ENCODE results near the gene CTSO. TPM values are rescaled to one million over a fixed set of nuclear protein-coding genes. Genes with fewer than 3 reads are reported as not detected.

The CTSO gene
- total and polyA plus RNA-seq, 2 of the 8 experiments (the other 6 are each of a cell fraction or from before 2014, with no cell fraction given), result 0.39 to 0.41 TPM

- H3K4me3 ChIP-seq (ENCODE audit: extremely low read depth in 1 of 4, insufficient read depth in 2 of 4, low read depth in 3 of 4, low read length in 4 of 4), result no peak overlapping the region
- H2BK12ac ChIP-seq (ENCODE audit: low read depth, low read length), result no peak overlapping the region
- no peaks in the 10 kb centered on the region for H3K4me1 ChIP-seq (replicated peaks in 1 of 4; ENCODE audit: control insufficient read depth in 3 of 4, insufficient read depth in 4 of 4, low read length in 3 of 4)
- H2AK5ac ChIP-seq (ENCODE audit: low read depth, low read length), result no peak overlapping the region
- 89% methylated on average over 3 of the region's 3 CpGs; no CpG with 5 or more reads in 1 of the 2 experiments for WGBS, 2 experiments (ENCODE audit: extremely low coverage in 1 of 2, insufficient coverage in 1 of 2, insufficient read length in 1 of 2, insufficient replicate concordance in 2 of 2, low coverage in 1 of 2, low lambda C conversion rate in 2 of 2, missing lambda C conversion rate in 1 of 2)
- H2BK120ac ChIP-seq (replicated peaks; ENCODE audit: low read depth, low read length), result no peak overlapping the region
- no peak overlapping the region for H2AFZ ChIP-seq (ENCODE audit: low read length)
- no peak overlapping the region for H3K23ac ChIP-seq (ENCODE audit: insufficient read length)
- H3K4me2 ChIP-seq (ENCODE audit: insufficient read depth in 1 of 2, low read depth in 2 of 2, low read length in 2 of 2), result no peak overlapping the region
- no peak overlapping the region for H4K91ac ChIP-seq (replicated peaks; ENCODE audit: insufficient read length, low read length)
- no peak overlapping the region for H2BK5ac ChIP-seq (ENCODE audit: low read depth, low read length)
- TF ChIP-seq RXRA (IDR thresholded peaks at IDR 0.05; ENCODE audit: insufficient read depth, low read depth, low read length), result no peak
- no peak for TF ChIP-seq SRF (IDR thresholded peaks at IDR 0.05; ENCODE audit: low read depth, low read length)
- TF ChIP-seq SIN3A (conservative IDR thresholded peaks at IDR 0.05 in 1 of 2, IDR thresholded peaks at IDR 0.05 in 1 of 2; ENCODE audit: low read depth in 1 of 2, low read length in 2 of 2), result no peak
- TF ChIP-seq NANOG (IDR thresholded peaks at IDR 0.05; ENCODE audit: insufficient read depth, low read depth, low read length, poor library complexity, severe bottlenecking), result no peak
- no peak for TF ChIP-seq EZH2 (IDR thresholded peaks at IDR 0.05; ENCODE audit: low read depth, low read length, severe bottlenecking)
- no peak for TF ChIP-seq ATF2 (IDR thresholded peaks at IDR 0.05; ENCODE audit: low read length)
- no peak for TF ChIP-seq ASH2L (IDR thresholded peaks at IDR 0.05; ENCODE audit: low read length)
- no peak for TF ChIP-seq EP300 (IDR thresholded peaks at IDR 0.05; ENCODE audit: borderline replicate concordance in 1 of 2, low read depth in 2 of 2, low read length in 2 of 2)
- TF ChIP-seq SIRT6 (IDR thresholded peaks at IDR 0.05; ENCODE audit: low read length), result no peak
- no peak for TF ChIP-seq SP1 (IDR thresholded peaks at IDR 0.05; ENCODE audit: low read depth, low read length)
- no peak for TF ChIP-seq SUZ12 (IDR thresholded peaks at IDR 0.05; ENCODE audit: low read length)
- DNase-seq (ENCODE audit: low read depth in 1 of 2, low spot score in 2 of 2) (no peak), FAIRE-seq (no peak)
- no peak overlapping the region for H4K8ac ChIP-seq (ENCODE audit: extremely low read depth, insufficient read depth, low read length)
- CTCF ChIA-PET (ENCODE audit: partially characterized antibody), result interaction anchor here (0.8 to 2.0 kb wide), 5 partner anchors 9 to 968 kb away, joined by 3 to 8 read pairs (median 4); no protein-coding TSS in a partner anchor
- no peak overlapping the region for H3K27ac ChIP-seq (ENCODE audit: low read depth, low read length)
- H4K20me1 ChIP-seq (replicated peaks in 1 of 2; ENCODE audit: control insufficient read depth in 1 of 2, insufficient read depth in 2 of 2, low read length in 2 of 2), result peaks cover 0 to 4% of the 10 kb centered on the region in 2 experiments
- POLR2A ChIA-PET (ENCODE audit: partially characterized antibody), result no interaction called here
- H3K14ac ChIP-seq (ENCODE audit: insufficient read length), result no peak overlapping the region
- H3K56ac ChIP-seq (replicated peaks; ENCODE audit: insufficient read length, low read depth, low read length), result no peak overlapping the region
- H3K36me3 ChIP-seq (ENCODE audit: control insufficient read depth in 2 of 4, insufficient read depth in 4 of 4, low read length in 3 of 4), result no peaks in the 10 kb centered on the region
- H3K79me2 ChIP-seq (ENCODE audit: control insufficient read depth in 1 of 2, insufficient read depth in 2 of 2, low read length in 2 of 2), result no peaks in the 10 kb centered on the region
- 0 out of 4 replicates have a peak, but pooled peaks cover 0 to 3% of the 10 kb centered on the region in 2 experiments for H3K9me3 ChIP-seq (ENCODE audit: insufficient read depth in 2 of 2, low read depth in 1 of 2, low read length in 1 of 2)
- H3K18ac ChIP-seq (ENCODE audit: extremely low read depth, low read length), result no peak overlapping the region
- H3K27me3 ChIP-seq (replicated peaks in 1 of 4; ENCODE audit: control insufficient read depth in 3 of 4, extremely low read depth in 1 of 4, insufficient read depth in 3 of 4, low read length in 3 of 4), result peaks cover 28 to 66% (median 47%) of the 10 kb centered on the region in 4 experiments
- no peaks in the 10 kb centered on the region for H3K23me2 ChIP-seq (ENCODE audit: low read depth, low read length)
- no peak overlapping the region for H4K5ac ChIP-seq (ENCODE audit: insufficient read length, low read depth, low read length)
- no peak overlapping the region for H3K4ac ChIP-seq (replicated peaks; ENCODE audit: insufficient read length, low read depth, low read length)
- H3K79me1 ChIP-seq (ENCODE audit: low read depth, low read length), result no peaks in the 10 kb centered on the region
- no peak overlapping the region for H3K9ac ChIP-seq (replicated peaks in 1 of 4; ENCODE audit: extremely low read depth in 1 of 4, low read depth in 3 of 4, low read length in 3 of 4)
- H2BK20ac ChIP-seq (ENCODE audit: low read length), result no peak overlapping the region
- no peak overlapping the region for H2BK15ac ChIP-seq (ENCODE audit: low read length)
These were observed 46.8 kb upstream of the CTSO start for GRCh38 chr4:156000491-156000890.
